GM19240 (cell line): Measurements from ENCODE around the gene VANGL1.

Source experiments
- DNase-seq: peaks from one replicate; pipeline ENCODE4 v3.0.0; 2011; ENCODE audit warnings: low spot score; ENCODE audit not compliant: insufficient read length

VANGL1 gene

DNA sequence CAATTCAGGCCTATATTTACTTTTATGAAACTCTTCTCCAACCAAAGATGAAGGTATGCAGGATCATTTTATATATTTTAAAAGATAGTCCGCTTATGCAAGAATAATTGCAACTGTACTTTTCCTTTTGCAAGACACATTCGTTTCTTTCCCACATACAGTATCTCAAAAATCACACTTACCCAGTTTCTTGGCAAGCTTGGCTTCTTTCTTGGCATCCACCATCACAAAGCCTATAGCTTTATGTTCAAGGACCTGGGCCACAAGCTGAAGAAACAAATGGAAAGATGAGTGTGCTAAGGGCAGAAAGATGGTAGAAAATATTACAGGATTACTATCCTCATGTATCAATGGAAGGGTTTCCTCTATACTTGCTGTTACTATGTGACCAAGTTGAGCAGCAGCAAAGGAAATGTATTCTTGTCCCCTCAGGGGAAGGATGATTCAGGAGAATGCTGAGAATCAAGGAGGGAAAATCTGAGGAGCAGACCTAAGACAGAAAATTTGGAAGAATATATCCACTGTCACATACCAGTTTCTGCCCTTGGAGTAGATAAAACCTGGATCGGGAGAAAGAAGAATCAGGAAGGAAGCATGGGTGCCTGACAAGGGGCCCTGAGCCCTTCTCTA, 103.0 kb downstream of the VANGL1 start:
- DNase-seq: no peak

DNA sequence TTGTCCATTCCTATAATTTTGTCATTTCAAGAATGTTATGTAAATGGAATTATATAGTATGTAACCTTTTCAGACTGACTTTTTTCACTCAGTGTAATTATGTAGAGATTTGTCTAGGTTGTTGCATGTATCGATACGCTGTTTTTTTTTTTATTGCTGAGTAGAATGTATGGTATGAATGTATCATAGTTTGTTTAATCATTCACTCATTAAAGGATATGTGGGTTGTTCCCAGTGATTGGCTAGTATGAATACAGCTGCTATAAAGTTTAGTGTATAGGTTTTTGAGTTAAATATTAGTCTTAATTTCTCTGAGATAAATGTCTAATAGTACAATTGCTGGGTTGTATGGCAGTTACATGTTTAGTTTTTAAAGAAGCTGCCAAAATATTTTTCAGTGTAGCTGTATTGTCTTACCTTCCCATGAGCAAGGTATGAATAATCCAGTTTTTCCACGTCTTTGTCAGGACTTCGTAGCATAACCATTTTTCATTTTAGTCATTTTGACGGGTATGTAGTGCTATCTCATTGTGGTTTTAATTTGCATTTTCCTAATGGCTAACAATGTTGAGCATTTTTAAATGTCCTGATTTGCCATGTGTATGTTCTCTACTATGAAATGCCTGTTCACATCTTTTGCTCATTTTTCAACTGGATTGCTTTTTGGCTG, 104.4 kb downstream of the VANGL1 start:
- DNase-seq: no peak
